ENCODE measurements around the gene C1QTNF9.
"Not testable (repeated sequence)": the region's sequence is repeated elsewhere in the genome, so short reads cannot be mapped to it uniquely, and the experiment has no call there.

DNA sequence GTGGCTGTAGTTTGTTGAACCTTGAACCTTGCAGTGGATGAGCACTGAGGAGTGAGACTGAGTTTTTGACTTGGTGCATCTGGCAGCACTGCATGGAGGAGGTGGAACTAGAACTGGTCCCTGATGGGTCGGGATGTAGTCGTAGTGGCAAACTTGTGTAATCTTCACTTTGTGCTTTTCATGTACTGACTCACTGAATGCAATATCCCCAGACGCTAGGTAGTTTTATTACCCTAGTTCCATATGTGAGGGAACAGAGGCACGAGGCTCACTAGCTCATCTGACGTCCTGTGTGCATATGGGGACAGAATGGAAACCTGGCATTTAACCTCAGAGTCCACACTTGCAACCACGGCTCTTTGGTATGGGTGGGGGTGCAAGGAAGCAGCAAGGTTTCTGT is 10.3 kb downstream of the C1QTNF9 start:
- TF ChIP-seq POLR2A, MAFK, CEBPB (IDR thresholded peaks at IDR 0.05; ENCODE audit: low read depth, low read length): not testable (repeated sequence)
- TF ChIP-seq, protein P1, sequence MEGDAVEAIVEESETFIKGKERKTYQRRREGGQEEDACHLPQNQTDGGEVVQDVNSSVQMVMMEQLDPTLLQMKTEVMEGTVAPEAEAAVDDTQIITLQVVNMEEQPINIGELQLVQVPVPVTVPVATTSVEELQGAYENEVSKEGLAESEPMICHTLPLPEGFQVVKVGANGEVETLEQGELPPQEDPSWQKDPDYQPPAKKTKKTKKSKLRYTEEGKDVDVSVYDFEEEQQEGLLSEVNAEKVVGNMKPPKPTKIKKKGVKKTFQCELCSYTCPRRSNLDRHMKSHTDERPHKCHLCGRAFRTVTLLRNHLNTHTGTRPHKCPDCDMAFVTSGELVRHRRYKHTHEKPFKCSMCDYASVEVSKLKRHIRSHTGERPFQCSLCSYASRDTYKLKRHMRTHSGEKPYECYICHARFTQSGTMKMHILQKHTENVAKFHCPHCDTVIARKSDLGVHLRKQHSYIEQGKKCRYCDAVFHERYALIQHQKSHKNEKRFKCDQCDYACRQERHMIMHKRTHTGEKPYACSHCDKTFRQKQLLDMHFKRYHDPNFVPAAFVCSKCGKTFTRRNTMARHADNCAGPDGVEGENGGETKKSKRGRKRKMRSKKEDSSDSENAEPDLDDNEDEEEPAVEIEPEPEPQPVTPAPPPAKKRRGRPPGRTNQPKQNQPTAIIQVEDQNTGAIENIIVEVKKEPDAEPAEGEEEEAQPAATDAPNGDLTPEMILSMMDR (conservative IDR thresholded peaks at IDR 0.05; ENCODE audit: low read depth, low read length) = not testable (repeated sequence)

Measured in IMR-90 (cell line).